NB4 (cell line): ENCODE measurements around the gene SLC66A3.

Source experiments
- DNase-seq: peaks from one replicate; pipeline ENCODE4 v3.0.0; 2010; ENCODE audit warnings: low read depth
- H3K4me3 ChIP-seq: one replicate; pipeline ENCODE4 v1.5.1; 2011; ENCODE audit warnings: mild to moderate bottlenecking, low read depth, low read length, moderate library complexity
- MYC ChIP-seq: IDR thresholded peaks from 2 replicates; pipeline ENCODE4 v1.6.1; 2011; ENCODE audit warnings: low read depth, low read length
- POLR2A ChIP-seq: IDR thresholded peaks from 2 replicates; pipeline ENCODE4 v1.6.1; 2011; ENCODE audit warnings: mild to moderate bottlenecking; ENCODE audit not compliant: insufficient read length; ENCODE audit errors: extremely low read depth
- TF ChIP-seq, protein P1 (sequence below): IDR thresholded peaks from 2 replicates; pipeline ENCODE4 v1.6.1; 2011; ENCODE audit warnings: low read depth, low read length
- TF ChIP-seq, protein P2 (sequence below): IDR thresholded peaks from one replicate; pipeline ENCODE4 v1.5.1; 2012; ENCODE audit warnings: low read depth, low read length

The SLC66A3 gene

DNA sequence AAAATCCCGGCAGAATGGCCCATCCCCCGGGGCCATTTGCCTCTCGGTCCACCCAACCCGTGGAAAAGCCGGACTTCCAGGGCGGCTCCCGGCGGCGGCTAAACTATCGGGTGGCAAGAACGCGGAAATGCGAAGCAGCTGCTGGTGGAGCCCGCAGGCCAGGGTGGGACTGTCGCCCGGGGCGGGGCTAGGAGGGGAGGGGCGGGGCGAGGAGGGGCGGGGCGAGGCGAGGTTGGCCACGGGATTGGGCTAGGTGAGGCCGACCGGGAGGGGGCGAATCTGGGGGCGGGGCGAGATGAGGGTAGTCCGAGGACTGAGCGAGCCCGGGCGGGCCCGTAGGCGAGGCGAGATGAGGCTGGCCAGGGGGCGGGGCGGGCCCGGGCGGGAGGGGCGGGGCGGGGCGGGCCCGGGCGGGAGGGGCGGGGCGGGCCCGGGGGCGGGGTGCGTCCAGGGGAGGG, 315 bp upstream of the SLC66A3 start:
- H3K4me3 ChIP-seq: peak overlapping the region; percentile 64
- peak; percentile 46 for TF ChIP-seq POLR2A
- no peak for TF ChIP-seq MYC
- DNase-seq: peak; percentile 96

DNA sequence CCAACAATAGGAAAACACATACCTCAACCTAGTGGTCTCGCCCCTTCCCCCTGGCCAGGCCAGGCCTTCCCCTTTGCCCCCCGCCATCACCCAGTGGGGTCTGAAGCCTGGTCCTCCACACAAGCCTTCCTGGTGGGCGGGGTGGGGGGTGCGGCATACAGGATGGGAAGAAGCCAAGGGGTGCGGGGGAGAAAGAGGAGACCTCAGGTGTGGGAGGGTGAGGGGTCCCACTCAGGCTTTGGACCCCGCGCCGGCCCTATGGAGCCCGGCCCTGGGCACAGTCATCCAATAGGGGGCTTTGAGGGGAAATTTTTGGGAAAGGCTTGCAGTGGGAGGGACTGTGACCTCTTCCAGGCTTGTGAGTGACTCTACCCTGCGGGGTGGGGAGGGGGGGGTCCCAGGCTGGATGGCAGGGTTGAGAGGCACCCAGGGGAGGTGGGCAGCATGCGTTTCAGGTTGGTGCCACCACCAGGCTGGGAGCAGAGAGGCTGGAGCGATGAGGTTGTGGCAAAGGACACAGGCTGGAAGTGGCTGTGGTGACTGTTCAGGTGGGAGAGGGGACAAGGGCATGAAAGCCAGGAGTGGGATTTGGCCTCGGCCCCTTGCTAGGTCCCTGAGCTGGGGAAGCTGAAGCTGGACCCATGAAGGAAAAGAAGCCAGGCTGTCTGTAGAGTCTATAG, 1.3 kb downstream of the SLC66A3 start:
- TF ChIP-seq MYC: no peak
- TF ChIP-seq, protein P1, sequence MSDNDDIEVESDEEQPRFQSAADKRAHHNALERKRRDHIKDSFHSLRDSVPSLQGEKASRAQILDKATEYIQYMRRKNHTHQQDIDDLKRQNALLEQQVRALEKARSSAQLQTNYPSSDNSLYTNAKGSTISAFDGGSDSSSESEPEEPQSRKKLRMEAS: no peak
- no peak for TF ChIP-seq POLR2A
- TF ChIP-seq, protein P2, sequence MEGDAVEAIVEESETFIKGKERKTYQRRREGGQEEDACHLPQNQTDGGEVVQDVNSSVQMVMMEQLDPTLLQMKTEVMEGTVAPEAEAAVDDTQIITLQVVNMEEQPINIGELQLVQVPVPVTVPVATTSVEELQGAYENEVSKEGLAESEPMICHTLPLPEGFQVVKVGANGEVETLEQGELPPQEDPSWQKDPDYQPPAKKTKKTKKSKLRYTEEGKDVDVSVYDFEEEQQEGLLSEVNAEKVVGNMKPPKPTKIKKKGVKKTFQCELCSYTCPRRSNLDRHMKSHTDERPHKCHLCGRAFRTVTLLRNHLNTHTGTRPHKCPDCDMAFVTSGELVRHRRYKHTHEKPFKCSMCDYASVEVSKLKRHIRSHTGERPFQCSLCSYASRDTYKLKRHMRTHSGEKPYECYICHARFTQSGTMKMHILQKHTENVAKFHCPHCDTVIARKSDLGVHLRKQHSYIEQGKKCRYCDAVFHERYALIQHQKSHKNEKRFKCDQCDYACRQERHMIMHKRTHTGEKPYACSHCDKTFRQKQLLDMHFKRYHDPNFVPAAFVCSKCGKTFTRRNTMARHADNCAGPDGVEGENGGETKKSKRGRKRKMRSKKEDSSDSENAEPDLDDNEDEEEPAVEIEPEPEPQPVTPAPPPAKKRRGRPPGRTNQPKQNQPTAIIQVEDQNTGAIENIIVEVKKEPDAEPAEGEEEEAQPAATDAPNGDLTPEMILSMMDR: no peak
- H3K4me3 ChIP-seq: no peak overlapping the region

DNA sequence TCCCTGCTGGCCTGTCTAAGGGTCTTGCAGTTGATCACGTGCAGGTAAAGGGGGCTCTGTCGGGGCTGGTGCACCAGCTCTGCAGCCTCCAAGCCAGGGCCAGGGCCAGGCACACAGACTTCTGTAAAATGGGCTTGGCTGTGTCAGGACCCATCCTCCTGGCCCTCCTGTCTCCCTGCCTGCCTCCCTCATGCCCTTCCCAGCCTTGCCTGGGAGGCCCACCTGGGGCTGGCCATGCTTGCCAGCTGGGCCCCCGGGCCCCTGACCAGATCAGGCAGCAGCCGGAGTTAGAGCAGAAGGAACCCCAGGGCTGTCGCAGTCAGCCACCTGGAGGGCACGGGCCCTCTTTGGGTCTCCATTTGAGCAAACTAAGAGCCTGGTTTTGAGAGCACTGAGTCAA, 2.0 kb downstream of the SLC66A3 start:
- DNase-seq: no peak
- TF ChIP-seq, protein P2: no peak
- TF ChIP-seq POLR2A: no peak
- TF ChIP-seq, protein P1: no peak
- no peak for TF ChIP-seq MYC
- H3K4me3 ChIP-seq: no peak overlapping the region

More for the DNA sequence above, 1.3 kb downstream of the SLC66A3 start:
- DNase-seq: no peak

DNA sequence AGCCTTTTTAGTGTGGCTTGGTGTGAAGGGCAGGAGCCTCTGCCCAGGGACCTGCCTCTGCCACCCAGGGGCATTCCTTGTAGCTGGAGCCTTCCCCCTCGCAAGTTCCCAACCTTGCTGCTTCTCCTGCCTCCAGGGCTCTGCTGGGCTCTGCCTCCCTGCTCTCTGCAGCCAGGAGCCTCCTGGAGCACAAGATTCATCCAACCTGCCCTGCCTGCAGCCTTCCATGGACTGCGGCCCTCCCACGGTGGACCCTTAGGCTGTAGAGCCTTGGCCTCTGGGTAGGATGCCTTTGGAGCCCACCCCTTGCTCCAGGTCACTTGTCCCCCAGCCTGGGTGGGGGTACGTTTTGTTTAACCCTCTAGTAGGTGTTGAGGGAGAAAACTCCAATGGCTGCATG, 2.5 kb downstream of the SLC66A3 start:
- no peak overlapping the region for H3K4me3 ChIP-seq
- DNase-seq: no peak
- TF ChIP-seq, protein P2: no peak
- TF ChIP-seq MYC (no peak), POLR2A (no peak)
- TF ChIP-seq, protein P1: no peak

DNA sequence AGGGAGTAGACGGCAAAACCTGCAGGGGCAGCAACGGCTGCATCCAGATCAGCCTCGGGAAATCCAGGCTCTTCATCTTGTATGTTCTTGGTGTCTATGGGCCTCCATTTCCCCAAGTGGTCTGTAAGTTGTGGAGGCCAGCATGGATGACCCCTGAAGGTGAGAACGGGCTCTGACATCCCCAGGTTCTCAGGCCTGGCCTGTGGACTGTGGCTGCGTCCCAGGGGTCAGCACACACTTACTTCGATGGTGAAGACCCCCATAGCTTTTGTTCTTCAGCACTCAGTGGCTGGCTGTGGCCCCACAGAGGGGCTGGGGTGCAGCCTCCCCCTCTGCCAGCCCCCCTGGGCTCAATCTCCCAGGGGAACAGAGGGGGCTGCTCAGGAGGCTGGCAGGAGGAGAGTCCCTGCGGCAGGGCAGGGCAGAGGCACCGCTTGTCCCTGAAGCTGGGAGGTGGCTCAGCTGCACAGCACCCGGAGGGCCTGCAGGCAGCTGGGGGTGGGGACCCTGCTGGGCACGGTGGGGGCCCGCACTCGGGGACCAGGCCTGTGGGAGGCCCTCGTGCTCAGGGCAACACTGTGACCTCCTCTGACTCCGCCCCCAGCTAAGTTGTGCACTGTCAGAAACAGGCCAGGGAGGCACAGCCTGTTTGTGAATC, 3.8 kb downstream of the SLC66A3 start:
- TF ChIP-seq, protein P1: no peak
- TF ChIP-seq MYC (no peak), POLR2A (no peak)
- TF ChIP-seq, protein P2: no peak
- no peak for DNase-seq
- H3K4me3 ChIP-seq: no peak overlapping the region

DNA sequence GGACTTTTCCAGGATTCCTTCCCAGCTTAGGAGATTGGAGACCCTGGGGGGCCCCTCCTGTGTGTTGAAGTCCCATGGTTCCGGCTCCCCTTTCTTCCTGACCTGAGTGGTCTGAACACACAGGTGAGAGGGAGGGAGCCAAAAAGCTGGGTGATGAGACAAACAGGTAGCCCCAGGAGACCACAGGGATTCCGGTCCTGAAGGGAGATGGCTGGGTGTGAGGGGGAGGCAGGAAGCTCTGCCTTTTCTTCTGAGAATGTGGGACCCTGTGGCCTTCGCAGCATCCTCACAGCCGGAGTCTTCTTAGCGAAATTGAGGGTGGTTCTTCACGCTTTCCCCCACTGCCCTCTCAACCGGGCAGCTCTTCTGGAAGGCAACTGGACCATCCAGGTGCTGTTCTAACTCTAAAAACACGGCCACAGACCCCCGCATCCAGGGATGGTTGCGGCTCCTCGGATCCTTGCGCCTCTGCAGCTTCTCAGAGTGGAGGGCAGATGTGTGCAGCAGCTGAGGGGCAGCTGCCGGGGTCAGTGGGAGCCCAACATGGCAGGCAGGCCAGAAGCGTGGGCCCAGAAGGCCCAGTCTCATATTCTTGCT, 4.4 kb downstream of the SLC66A3 start:
- no peak overlapping the region for H3K4me3 ChIP-seq
- TF ChIP-seq MYC: no peak
- TF ChIP-seq POLR2A: no peak
- no peak for DNase-seq
